ENCODE measurements around the gene C1orf21.

DNA sequence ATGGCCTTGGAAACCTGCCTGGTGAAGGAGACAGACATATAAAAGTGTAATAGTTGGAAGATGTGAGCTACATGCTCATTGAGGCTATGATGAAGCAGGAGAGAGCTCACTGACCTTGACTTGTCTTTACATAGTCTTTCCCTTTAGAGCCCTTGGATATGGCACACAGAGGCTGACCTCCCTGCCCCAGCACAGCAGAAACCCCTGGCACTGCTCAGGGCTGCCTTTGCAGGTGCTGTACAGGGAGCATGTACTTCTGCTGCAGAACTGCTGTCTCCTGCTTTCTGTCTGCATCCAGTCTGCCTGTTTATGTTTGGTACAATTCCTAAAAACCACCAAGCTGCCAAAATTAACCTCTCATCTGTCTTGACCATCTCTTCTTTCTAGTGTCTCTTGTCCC lies 80.5 kb downstream of the C1orf21 start:
- no peak for TF ChIP-seq POLR2AphosphoS5 (IDR thresholded peaks at IDR 0.05; ENCODE audit: low read depth, low read length)
- TF ChIP-seq POLR2A (IDR thresholded peaks at IDR 0.05; ENCODE audit: low read depth, low read length) = no peak
- no peak for TF ChIP-seq TAF1 (IDR thresholded peaks at IDR 0.05; ENCODE audit: borderline replicate concordance, low read depth, low read length)
